IMR-90 (cell line): ENCODE data around the gene STAC3. TPM values are rescaled to one million over a fixed set of nuclear protein-coding genes. Genes with fewer than 3 reads are reported as not detected.
A peak's percentile ranks its signal among the peaks of the same experiment; 100 is the strongest.

Experiments used
- ATAC-seq: fragments of 200-7000 bp; cut with Tn5 transposase; 2 replicates; pipeline ENCODE4 v1.9.1; 2020; ENCODE audit warnings: low read depth, mild to moderate bottlenecking, moderate library complexity
- BruUV-seq: library from RNA; stranded (reverse); fragments of 400-500 nt; replicated peaks from 2 replicates; lab custom pipeline; 2021; lab: Mats Ljungman, UMichigan
- CTCF ChIA-PET: fragments of 300-600 bp; formaldehyde crosslinking; extraction: SDS; loops from one replicate; lab custom pipeline; 2021; ENCODE audit warnings: antibody characterized with exemption; lab: Yijun Ruan, JAX
- POLR2A ChIA-PET: fragments of 300-600 bp; sonication (Branson Sonifier 250); formaldehyde crosslinking; loops from one replicate; lab custom pipeline; 2022; ENCODE audit warnings: antibody characterized with exemption; ENCODE audit not compliant: unreplicated experiment; lab: Charles Lee
- DNase-seq: peaks from one replicate; pipeline ENCODE4 v3.0.0; 2013
- H2AFZ ChIP-seq: replicated peaks from 2 replicates; pipeline ENCODE3; 2013; ENCODE audit warnings: low read length, mild to moderate bottlenecking; ENCODE audit not compliant: poor library complexity
- H2AK5ac ChIP-seq: 2 replicates; pipeline ENCODE4 v1.6.1; 2013; ENCODE audit warnings: low read depth, low read length, inconsistent platforms
- H2AK9ac ChIP-seq: replicated peaks from 2 replicates; pipeline ENCODE3; 2013; ENCODE audit warnings: mild to moderate bottlenecking, low read depth, low read length, moderate library complexity; ENCODE audit not compliant: poor library complexity
- H2BK120ac ChIP-seq: 2 replicates; pipeline ENCODE4 v1.6.1; 2013; ENCODE audit warnings: low read depth, low read length, inconsistent platforms
- H2BK15ac ChIP-seq: 3 replicates; pipeline ENCODE4 v1.6.1; 2013; ENCODE audit warnings: low read depth, low read length, inconsistent platforms
- H2BK20ac ChIP-seq: 2 replicates; pipeline ENCODE4 v1.6.1; 2013; ENCODE audit warnings: low read depth, mild to moderate bottlenecking, inconsistent platforms, low read length, moderate library complexity
- H2BK5ac ChIP-seq: 2 replicates; pipeline ENCODE4 v1.6.1; 2013; ENCODE audit warnings: mild to moderate bottlenecking, low read depth, low read length, inconsistent platforms; ENCODE audit not compliant: poor library complexity, severe bottlenecking
- H3K14ac ChIP-seq: replicated peaks from 2 replicates; pipeline ENCODE4 v1.6.1; 2013; ENCODE audit warnings: low read depth, low read length, inconsistent platforms
- H3K18ac ChIP-seq: 2 replicates; pipeline ENCODE4 v1.6.1; 2013; ENCODE audit warnings: low read depth, low read length, control low read depth
- H3K23ac ChIP-seq: 2 replicates; pipeline ENCODE4 v1.6.1; 2013; ENCODE audit warnings: low read depth, low read length, inconsistent platforms
- H3K27ac ChIP-seq: 2 replicates; pipeline ENCODE4 v1.5.1; 2013; ENCODE audit warnings: mild to moderate bottlenecking, control low read depth, low read length; ENCODE audit not compliant: insufficient read depth
- H3K27me3 ChIP-seq: 2 replicates; pipeline ENCODE4 v1.6.1; 2013; ENCODE audit warnings: low read length; ENCODE audit not compliant: control insufficient read depth, insufficient read depth
- H3K36me3 ChIP-seq: 2 replicates; pipeline ENCODE4 v1.6.1; 2013; ENCODE audit warnings: low read length, mixed read lengths; ENCODE audit not compliant: control insufficient read depth, insufficient read depth
- H3K4ac ChIP-seq: 2 replicates; pipeline ENCODE4 v1.6.1; 2013; ENCODE audit warnings: low read depth, low read length, inconsistent platforms
- H3K4me1 ChIP-seq: 2 replicates; pipeline ENCODE4 v1.6.1; 2013; ENCODE audit warnings: low read length, mixed read lengths; ENCODE audit not compliant: control insufficient read depth, insufficient read depth
- H3K4me2 ChIP-seq: 2 replicates; pipeline ENCODE4 v1.6.1; 2013; ENCODE audit warnings: low read depth, mild to moderate bottlenecking, control low read depth, low read length, moderate library complexity
- H3K4me3 ChIP-seq: 2 replicates; pipeline ENCODE4 v1.5.1; 2013; ENCODE audit warnings: low read depth, mild to moderate bottlenecking, control low read depth, low read length, moderate library complexity; ENCODE audit not compliant: insufficient read depth
- H3K56ac ChIP-seq: 2 replicates; pipeline ENCODE4 v1.6.1; 2013; ENCODE audit warnings: low read length, inconsistent platforms; ENCODE audit not compliant: insufficient read depth; ENCODE audit errors: extremely low read depth
- H3K79me1 ChIP-seq, 2 experiments: 2 replicates each; pipeline ENCODE4 v1.6.1; 2013; ENCODE audit warnings: low read length in 2 of 2, inconsistent platforms in 1 of 2, low read depth in 1 of 2
- H3K9ac ChIP-seq: 2 replicates; pipeline ENCODE4 v1.6.1; 2013; ENCODE audit warnings: low read depth, low read length, control low read depth
- H3K9me1 ChIP-seq: 2 replicates; pipeline ENCODE4 v1.6.1; 2013; ENCODE audit warnings: low read length, inconsistent platforms; ENCODE audit not compliant: insufficient read depth
- H3K9me3 ChIP-seq: 2 replicates; pipeline ENCODE4 v1.6.1; 2013; ENCODE audit warnings: low read length; ENCODE audit not compliant: control insufficient read depth, insufficient read depth
- H4K20me1 ChIP-seq: 2 replicates; pipeline ENCODE4 v1.6.1; 2013; ENCODE audit warnings: low read length, inconsistent platforms; ENCODE audit not compliant: insufficient read depth
- H4K5ac ChIP-seq: 2 replicates; pipeline ENCODE4 v1.6.1; 2013; ENCODE audit warnings: mild to moderate bottlenecking, low read depth, low read length, control low read depth
- H4K8ac ChIP-seq, 2 experiments: 2 replicates each; pipeline ENCODE4 v1.6.1; 2013; ENCODE audit warnings: low read depth in 2 of 2, low read length in 2 of 2, control low read depth in 1 of 2, inconsistent platforms in 1 of 2
- H4K91ac ChIP-seq: 2 replicates; pipeline ENCODE4 v1.6.1; 2013; ENCODE audit warnings: low read depth, low read length, inconsistent platforms; ENCODE audit not compliant: insufficient read depth
- CTCF ChIP-seq: conservative IDR thresholded peaks from 2 replicates; pipeline ENCODE4 v1.5.1; 2012; ENCODE audit warnings: mild to moderate bottlenecking, low read depth, low read length, improper control_type of control experiment
- MAFK ChIP-seq: IDR thresholded peaks from 2 replicates; pipeline ENCODE4 v1.6.1; 2012; ENCODE audit warnings: low read depth, low read length, improper control_type of control experiment
- MAZ ChIP-seq: IDR thresholded peaks from 2 replicates; pipeline ENCODE4 v1.6.1; 2012; ENCODE audit warnings: low read depth, mild to moderate bottlenecking, low read length, improper control_type of control experiment, moderate library complexity, borderline replicate concordance
- MXI1 ChIP-seq: IDR thresholded peaks from 2 replicates; pipeline ENCODE4 v1.6.1; 2012; ENCODE audit warnings: low read depth, mild to moderate bottlenecking, low read length, moderate library complexity, borderline replicate concordance
- NFE2L2 ChIP-seq: fragments of 150-350 bp; IDR thresholded peaks from 2 replicates; pipeline ENCODE4 v1.6.1; 2016; ENCODE audit warnings: low read depth, mild to moderate bottlenecking, low read length
- POLR2A ChIP-seq: IDR thresholded peaks from 2 replicates; pipeline ENCODE4 v1.6.1; 2012; ENCODE audit warnings: mild to moderate bottlenecking, low read depth, low read length
- RAD21 ChIP-seq: IDR thresholded peaks from 2 replicates; pipeline ENCODE4 v1.6.1; 2012; ENCODE audit warnings: low read length, improper control_type of control experiment
- RCOR1 ChIP-seq: IDR thresholded peaks from 2 replicates; pipeline ENCODE4 v1.6.1; 2012; ENCODE audit warnings: mild to moderate bottlenecking, low read length, improper control_type of control experiment; ENCODE audit not compliant: insufficient replicate concordance
- RFX5 ChIP-seq: IDR thresholded peaks from 2 replicates; pipeline ENCODE4 v1.8.0; 2012; ENCODE audit warnings: low read depth, mild to moderate bottlenecking, low read length, moderate library complexity
- SMC3 ChIP-seq: fragments of 150-350 bp; IDR thresholded peaks from 2 replicates; pipeline ENCODE4 v1.6.1; 2016; ENCODE audit warnings: low read depth, mild to moderate bottlenecking, antibody characterized with exemption, low read length, moderate library complexity
- WGBS, 2 experiments: methylation state at CpG; one replicate each; pipeline versions ENCODE4 v1.1.5 to v1.1.7; 2013; ENCODE audit warnings: missing lambda C conversion rate in 2 of 2; ENCODE audit not compliant: insufficient read length in 1 of 2; ENCODE audit errors: extremely low coverage in 2 of 2; 5-methylcytosine and 5-hydroxymethylcytosine counted together
- dilution Hi-C: fragments of 300-500 bp; cut with HindIII; formaldehyde crosslinking; loops from one replicate; pipeline ENCODE4 v1.14.3; 2018; ENCODE audit warnings: low sequenced_read_pairs; ENCODE audit not compliant: unreplicated experiment
- in situ Hi-C: fragments of 300-500 bp; cut with MboI; formaldehyde crosslinking; loops from 3 replicates; pipeline ENCODE4 v1.14.3; 2019; ENCODE audit warnings: low sequenced_read_pairs, inconsistent platforms, mixed read lengths
- intact Hi-C: fragments of 100-400 bp; cut with micrococcal nuclease; formaldehyde crosslinking; loops from 2 replicates; pipeline ENCODE4 v1.10.0; 2022
- polyA plus RNA-seq, 3 experiments: library from polyadenylated mRNA; depleted of rRNA; stranded (reverse); fragments of >200 nt; gene quantifications; 2 replicates each; pipeline ENCODE4 v1.2.3, GENCODE V29; 2012; ENCODE audit warnings: low replicate concordance in 1 of 3
- total RNA-seq: library from RNA; depleted of rRNA; stranded (reverse); fragments of >200 nt; gene quantifications from 2 replicates; pipeline ENCODE4 v1.2.3, GENCODE V29; 2012
- TF ChIP-seq, protein P1 (sequence below): fragments of 150-350 bp; IDR thresholded peaks from 2 replicates; pipeline ENCODE4 v1.6.1; 2017; ENCODE audit warnings: mild to moderate bottlenecking, antibody characterized with exemption, low read length, low read depth

Gene STAC3
- total and polyA plus RNA-seq, 2 of the 4 experiments (the other 2 are of a cell fraction): 0.18 to 0.67 TPM

DNA sequence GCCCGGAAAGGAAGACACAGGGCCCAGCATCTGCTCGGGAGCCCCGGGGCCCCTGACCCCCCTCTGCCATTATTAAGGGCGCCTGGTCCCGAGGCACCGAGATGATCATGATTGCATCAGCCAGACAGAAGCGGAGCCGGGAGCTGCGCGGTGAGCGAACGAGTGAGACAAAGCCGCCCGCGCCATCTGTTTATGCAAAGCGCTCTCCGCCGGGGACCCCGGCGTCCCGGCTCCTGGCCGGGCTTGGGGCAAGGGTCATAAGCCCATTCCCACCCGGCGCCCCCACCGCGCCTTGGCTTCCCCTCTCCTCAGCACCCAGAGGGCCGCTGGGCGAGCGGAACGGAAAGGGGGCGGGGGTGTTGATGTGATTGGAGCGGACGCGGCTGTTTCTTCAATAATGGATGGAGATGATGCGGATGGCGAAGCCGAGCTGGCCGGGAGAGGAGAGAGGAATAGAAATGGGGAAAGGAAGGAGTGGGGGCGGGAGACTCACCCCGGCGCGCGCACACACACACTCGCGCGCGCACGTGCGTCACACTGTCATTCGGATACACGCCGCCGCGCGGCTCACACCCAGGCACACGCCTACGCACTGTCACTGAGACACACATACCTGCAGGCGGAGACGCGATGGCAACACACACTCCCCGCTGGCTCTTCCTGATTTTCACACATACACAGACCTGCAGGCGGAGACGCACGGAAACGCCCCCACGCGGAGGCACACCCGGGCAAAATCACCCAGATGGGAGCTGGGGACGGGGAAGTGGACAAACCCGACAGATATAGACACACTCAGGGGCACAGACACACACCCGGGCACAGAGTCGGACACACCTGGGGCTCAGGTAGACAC is 10.7 kb downstream of the STAC3 start (continued):
- TF ChIP-seq, protein P1, sequence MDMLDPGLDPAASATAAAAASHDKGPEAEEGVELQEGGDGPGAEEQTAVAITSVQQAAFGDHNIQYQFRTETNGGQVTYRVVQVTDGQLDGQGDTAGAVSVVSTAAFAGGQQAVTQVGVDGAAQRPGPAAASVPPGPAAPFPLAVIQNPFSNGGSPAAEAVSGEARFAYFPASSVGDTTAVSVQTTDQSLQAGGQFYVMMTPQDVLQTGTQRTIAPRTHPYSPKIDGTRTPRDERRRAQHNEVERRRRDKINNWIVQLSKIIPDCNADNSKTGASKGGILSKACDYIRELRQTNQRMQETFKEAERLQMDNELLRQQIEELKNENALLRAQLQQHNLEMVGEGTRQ: no peak

DNA sequence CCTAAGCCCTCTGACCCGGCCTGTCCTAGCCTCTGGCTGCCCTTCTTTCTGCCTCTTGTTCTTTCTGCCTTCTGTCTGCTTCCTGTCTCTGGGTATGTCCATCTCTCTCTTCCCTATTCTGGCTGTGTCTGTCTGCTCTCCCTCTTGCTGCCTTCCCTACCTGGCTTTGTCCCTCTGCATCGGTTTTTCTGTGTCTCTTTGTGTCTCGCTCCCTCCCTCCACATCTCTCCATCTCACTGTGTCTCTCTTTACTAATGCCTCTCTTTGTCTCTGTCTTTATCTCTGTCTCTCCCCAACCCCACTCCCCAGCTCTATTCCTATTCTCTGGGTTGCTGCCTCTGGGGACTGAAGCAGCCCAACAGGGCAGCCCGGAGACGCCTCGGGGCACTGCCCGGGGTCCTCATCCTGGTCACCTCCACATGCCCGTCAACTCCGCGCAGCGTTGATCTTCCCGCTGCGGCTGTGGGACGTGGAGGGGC is 11.4 kb downstream of the STAC3 start:
- POLR2A ChIA-PET: interaction anchor here (0.5 to 1.9 kb wide), 4 partner anchors 10 to 377 kb away, joined by 3 to 8 read pairs (median 6); partner anchors contain the start of genes INHBE and SHMT2
- TSS peak; percentile 36 for BruUV-seq
- Histone ChIP-seq H4K91ac (peak overlapping the region; percentile 94), H3K9me1 (peaks cover 7% of the 10 kb centered on the region; the same call in 1 of the 2 replicates), H4K8ac (peak overlapping the region; percentile 94 to 95), H2AK5ac (peak overlapping the region; percentile 93), H3K14ac (peak overlapping the region; percentile 94), H2BK120ac (peak overlapping the region; percentile 63; the same call in 1 of the 2 replicates), H3K9ac (peak overlapping the region; percentile 93), H2BK20ac (no peak overlapping the region), H2AFZ (peak overlapping the region; percentile 92), H3K9me3 (no peaks in the 10 kb centered on the region), H3K23ac (peak overlapping the region; percentile 98), H3K4me3 (peak overlapping the region; percentile 55), H3K56ac (peak overlapping the region; percentile 69), H3K4ac (peak overlapping the region; percentile 98), H3K79me1 (peaks cover 0 to 10% of the 10 kb centered on the region in 2 experiments; a peak in 1 of 4 replicates), H3K27ac (peak overlapping the region; percentile 73), H3K18ac (peak overlapping the region; percentile 12), H3K4me1 (peaks cover 17% of the 10 kb centered on the region), H3K27me3 (peaks cover 6% of the 10 kb centered on the region; the same call in 1 of the 2 replicates), H3K4me2 (peak overlapping the region; percentile 92), H2BK5ac (peak overlapping the region; percentile 22), H2AK9ac (peak overlapping the region; percentile 96), H3K36me3 (peaks cover 6% of the 10 kb centered on the region; the same call in 1 of the 2 replicates), H2BK15ac (peak overlapping the region; percentile 16; the same call in 1 of the 3 replicates), H4K5ac (peak overlapping the region; percentile 62), H4K20me1 (peaks cover 39% of the 10 kb centered on the region; the same call in 1 of the 2 replicates)
- TF ChIP-seq MXI1: no peak
- TF ChIP-seq MAFK: no peak
- TF ChIP-seq POLR2A: no peak
- TF ChIP-seq RFX5: no peak
- no peak for TF ChIP-seq RCOR1
- TF ChIP-seq CTCF: no peak
- no peak for TF ChIP-seq RAD21
- TF ChIP-seq MAZ: no peak
- TF ChIP-seq NFE2L2: no peak
- TF ChIP-seq SMC3: no peak
- in situ Hi-C loops: no loop called here
- peak; percentile 2 for ATAC-seq
- dilution Hi-C loops: no loop called here
- CTCF ChIA-PET: interaction anchor here (0.6 to 5.8 kb wide), 6 partner anchors 10 to 214 kb away, joined by 3 to 47 read pairs (median 4); partner anchors contain the start of gene SHMT2
- WGBS, 2 experiments: 5% methylated on average over 9 of the region's 14 CpGs; no CpG with 5 or more reads in 1 of the 2 experiments
- no peak for DNase-seq
- intact Hi-C loops: loop anchor here (1.0 to 5.0 kb wide), 3 partner anchors 26 to 172 kb away; partner anchors contain the start of gene STAT6
